Thyroid gland (tissue), 4 donors: ENCODE data around the gene HOXB2.

ENCODE experiments used
- POLR2A ChIP-seq, 2 donors: fragments of 450-650 bp; IDR thresholded peaks; one replicate each; pipeline ENCODE4 v1.6.1; 2017; ENCODE audit warnings: antibody characterized with exemption in 2 of 2, mild to moderate bottlenecking in 2 of 2, moderate library complexity in 1 of 2
- TF ChIP-seq, protein P1 (sequence below), 6 experiments: fragments of 200-600 bp in 3 of 6; fragments of 450-650 bp in 3 of 6; sonication (generic) in 3 of 6; IDR thresholded peaks; one replicate each; pipeline ENCODE4 v1.5.1; 2016 to 2019; ENCODE audit warnings: antibody characterized with exemption in 6 of 6, mild to moderate bottlenecking in 2 of 6, inconsistent platforms in 1 of 6, moderate library complexity in 1 of 6

DNA sequence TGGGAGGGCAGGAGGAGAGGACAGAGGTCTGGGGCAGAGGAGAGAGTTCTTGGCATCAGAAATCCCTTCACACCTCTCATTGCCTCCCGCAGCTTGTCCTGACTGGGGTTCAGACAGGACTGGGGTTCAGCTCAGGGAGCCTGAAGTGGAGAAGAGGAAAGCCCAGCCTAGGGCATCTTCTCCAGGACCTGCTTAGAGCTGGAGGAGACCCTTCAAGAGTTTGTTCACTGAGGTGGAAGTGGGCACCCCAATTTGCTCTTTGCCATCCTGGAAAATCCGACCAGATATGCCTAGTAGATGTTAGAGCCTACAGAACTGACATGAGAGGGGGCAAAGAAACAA is 43.1 kb upstream of the HOXB2 start:
- TF ChIP-seq, protein P1, sequence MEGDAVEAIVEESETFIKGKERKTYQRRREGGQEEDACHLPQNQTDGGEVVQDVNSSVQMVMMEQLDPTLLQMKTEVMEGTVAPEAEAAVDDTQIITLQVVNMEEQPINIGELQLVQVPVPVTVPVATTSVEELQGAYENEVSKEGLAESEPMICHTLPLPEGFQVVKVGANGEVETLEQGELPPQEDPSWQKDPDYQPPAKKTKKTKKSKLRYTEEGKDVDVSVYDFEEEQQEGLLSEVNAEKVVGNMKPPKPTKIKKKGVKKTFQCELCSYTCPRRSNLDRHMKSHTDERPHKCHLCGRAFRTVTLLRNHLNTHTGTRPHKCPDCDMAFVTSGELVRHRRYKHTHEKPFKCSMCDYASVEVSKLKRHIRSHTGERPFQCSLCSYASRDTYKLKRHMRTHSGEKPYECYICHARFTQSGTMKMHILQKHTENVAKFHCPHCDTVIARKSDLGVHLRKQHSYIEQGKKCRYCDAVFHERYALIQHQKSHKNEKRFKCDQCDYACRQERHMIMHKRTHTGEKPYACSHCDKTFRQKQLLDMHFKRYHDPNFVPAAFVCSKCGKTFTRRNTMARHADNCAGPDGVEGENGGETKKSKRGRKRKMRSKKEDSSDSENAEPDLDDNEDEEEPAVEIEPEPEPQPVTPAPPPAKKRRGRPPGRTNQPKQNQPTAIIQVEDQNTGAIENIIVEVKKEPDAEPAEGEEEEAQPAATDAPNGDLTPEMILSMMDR (IDR thresholded peaks at IDR 0.05) = no peak
- TF ChIP-seq POLR2A (IDR thresholded peaks at IDR 0.05) = no peak
